ENCODE measurements around the gene TMEM107.

TMEM107 gene

DNA sequence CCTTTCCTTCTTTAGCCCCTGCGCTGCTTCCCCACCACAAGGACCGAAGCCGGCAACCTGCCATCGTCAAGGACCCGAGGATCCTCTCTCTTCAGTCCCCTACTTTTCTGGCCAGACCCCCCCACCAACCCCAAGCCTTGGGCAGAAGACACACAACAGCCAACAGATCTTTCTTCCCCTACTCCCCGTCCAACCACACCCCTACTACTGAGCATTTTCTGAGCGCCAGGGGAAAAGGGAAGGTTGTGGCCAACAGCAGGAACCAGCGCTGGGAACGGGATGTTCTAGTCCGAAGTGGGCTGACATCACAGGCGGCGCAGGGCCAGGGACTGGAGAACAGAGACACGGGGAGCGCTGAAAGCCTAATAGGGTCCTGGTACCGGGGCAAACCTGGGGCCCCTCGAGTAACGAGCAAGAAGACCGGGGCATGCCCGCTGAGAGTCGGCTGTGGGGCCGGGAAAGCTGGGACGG lies 24.5 kb downstream of the TMEM107 start:
- DNase-seq (ENCODE audit: low read depth), result peak; percentile 47
- peak overlapping the region; percentile 66 for H3K4me3 ChIP-seq (ENCODE audit: low read depth, low read length)
- TF ChIP-seq, protein P1, sequence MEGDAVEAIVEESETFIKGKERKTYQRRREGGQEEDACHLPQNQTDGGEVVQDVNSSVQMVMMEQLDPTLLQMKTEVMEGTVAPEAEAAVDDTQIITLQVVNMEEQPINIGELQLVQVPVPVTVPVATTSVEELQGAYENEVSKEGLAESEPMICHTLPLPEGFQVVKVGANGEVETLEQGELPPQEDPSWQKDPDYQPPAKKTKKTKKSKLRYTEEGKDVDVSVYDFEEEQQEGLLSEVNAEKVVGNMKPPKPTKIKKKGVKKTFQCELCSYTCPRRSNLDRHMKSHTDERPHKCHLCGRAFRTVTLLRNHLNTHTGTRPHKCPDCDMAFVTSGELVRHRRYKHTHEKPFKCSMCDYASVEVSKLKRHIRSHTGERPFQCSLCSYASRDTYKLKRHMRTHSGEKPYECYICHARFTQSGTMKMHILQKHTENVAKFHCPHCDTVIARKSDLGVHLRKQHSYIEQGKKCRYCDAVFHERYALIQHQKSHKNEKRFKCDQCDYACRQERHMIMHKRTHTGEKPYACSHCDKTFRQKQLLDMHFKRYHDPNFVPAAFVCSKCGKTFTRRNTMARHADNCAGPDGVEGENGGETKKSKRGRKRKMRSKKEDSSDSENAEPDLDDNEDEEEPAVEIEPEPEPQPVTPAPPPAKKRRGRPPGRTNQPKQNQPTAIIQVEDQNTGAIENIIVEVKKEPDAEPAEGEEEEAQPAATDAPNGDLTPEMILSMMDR (IDR thresholded peaks at IDR 0.05; ENCODE audit: control insufficient read depth, extremely low read depth, insufficient read depth), result no peak

DNA sequence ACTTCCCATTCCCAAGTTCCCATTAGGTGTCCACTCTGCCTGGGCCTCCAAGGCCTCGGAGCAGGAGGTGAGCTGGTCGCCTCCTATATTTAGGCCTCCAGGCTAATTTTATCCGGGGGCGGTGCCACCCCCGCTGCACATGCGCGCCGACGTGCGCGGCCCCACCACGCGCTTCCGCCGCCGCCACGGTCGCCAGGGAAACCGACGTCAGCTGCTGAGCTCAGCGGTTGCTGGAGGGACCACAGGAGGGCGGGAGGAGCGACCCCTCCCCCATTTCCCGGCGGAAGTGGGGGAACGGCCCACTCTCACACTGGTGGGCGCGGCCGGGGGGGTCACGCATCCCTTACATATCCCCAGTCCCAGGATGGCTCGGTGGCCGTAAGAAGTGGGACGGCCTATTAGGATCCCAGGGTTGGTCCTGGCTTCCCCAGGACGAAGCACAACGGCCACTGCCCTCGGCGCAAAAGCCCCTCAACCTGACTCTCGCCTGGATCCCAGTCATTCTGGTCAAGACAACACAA lies 25.0 kb downstream of the TMEM107 start:
- TF ChIP-seq, protein P1 (IDR thresholded peaks at IDR 0.05; ENCODE audit: control insufficient read depth, extremely low read depth, insufficient read depth), result no peak
- no peak for DNase-seq (ENCODE audit: low read depth)
- H3K4me3 ChIP-seq (ENCODE audit: low read depth, low read length), result peak overlapping the region; percentile 66

DNA sequence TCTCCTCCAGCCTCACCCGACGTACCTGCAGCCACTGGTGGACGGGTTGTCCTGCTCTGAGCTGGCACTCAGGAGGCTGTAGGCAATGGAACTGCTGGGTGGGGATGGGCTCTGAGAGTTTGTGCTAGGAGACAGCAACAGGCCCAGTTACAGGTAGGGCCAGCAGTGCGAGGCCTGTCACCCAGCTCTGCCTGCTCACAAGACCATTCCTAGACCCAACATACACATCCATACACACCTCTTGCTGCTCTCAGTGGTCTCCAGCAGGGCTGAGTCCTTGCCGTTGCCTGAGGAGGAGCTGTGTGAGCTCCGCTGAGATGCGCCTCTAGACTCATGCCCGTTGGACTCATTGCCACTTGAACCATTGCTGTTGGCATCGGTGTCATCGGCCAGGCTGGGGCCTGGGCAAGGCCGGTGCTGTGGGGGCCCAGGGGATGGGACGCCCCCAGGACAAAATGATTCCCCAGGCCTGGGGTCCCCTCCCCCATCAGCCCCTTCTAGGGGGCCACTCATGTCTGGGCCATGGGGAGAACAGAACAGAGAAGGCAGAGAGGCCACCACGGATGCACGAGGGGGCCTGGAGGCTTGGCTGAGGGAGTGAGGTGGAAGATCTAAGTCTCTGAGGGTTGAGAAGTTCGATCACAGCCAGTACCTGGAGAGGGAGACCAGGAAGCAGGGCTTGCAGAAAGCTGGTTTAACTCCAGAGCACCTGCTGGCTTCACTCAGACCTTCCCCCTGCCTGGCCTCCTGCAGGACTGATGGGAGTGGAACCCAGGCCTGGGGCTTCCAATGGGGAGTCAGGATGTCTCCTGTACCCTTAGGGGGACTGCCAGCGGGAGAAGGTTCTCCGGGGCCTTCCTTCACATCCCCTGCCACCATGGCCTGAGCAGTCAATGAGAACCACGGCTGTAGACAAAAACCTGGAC lies 25.7 kb downstream of the TMEM107 start:
- no peak overlapping the region for H3K4me3 ChIP-seq (ENCODE audit: low read depth, low read length)
- TF ChIP-seq, protein P1 (IDR thresholded peaks at IDR 0.05; ENCODE audit: control insufficient read depth, extremely low read depth, insufficient read depth), result no peak
- DNase-seq (ENCODE audit: low read depth), result no peak

DNA sequence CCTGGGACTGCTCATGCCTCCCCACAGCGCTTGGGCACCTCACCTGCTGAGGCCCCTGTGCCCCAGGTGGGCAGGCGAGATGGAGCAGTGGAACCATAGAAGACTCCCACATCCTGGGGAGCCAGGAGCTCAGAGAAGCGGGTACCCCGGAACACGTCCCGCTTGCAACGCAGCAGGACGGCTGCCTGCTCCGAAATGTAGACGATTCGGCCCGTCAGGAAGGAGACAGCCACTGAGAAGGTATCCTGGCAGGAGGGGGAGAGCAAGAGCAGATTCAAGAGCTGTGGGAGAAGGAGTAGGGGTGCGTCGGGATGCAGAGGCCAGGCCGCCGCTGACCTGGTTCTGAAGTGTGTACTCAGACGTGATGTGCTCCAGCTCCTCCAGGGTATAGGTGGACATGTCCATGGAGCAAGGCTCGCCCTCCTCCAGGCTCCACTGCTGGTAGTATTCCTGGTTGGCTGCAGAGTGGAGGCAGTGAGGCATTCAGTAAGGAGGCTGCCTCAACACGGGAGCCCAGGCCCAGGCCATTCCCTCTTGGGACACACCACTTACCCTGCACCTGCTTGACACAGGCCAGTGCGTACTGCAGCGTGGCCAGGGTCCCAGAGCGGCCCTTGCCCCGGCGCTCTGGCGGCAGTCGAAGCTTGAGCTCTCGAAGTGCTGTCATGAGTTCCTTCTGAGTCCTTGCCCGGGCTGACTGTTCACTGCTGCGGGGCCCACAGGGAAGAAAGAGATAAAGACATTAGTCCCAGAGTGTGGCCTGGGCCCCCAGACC lies 26.6 kb downstream of the TMEM107 start:
- TF ChIP-seq, protein P1 (IDR thresholded peaks at IDR 0.05; ENCODE audit: control insufficient read depth, extremely low read depth, insufficient read depth), result no peak
- no peak for DNase-seq (ENCODE audit: low read depth)

DNA sequence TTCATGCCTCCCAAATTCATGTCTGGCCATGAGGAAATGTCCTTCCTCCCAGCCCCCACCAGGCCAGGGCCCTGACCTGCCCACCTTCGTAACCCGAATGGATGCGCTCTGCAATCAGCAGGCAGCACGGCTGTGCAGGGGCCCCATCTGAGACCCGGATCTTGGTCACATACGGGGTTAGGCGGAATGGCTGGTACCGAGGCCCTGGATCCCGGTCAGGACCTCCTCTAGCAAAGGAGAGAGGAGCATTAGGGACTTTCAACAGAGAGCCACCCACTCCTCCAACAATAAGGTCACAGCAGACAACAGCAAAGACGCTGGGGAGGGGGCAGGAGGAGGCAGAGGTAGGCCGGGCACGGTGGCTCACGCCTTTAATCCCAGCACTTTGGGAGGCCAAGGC lies 27.6 kb downstream of the TMEM107 start:
- DNase-seq (ENCODE audit: low read depth), result no peak
- H3K4me3 ChIP-seq (ENCODE audit: low read depth, low read length), result no peak overlapping the region
- TF ChIP-seq, protein P1 (IDR thresholded peaks at IDR 0.05; ENCODE audit: control insufficient read depth, extremely low read depth, insufficient read depth), result no peak

More for the DNA sequence above, 26.6 kb downstream of the TMEM107 start:
- H3K4me3 ChIP-seq (ENCODE audit: low read depth, low read length), result no peak overlapping the region

DNA sequence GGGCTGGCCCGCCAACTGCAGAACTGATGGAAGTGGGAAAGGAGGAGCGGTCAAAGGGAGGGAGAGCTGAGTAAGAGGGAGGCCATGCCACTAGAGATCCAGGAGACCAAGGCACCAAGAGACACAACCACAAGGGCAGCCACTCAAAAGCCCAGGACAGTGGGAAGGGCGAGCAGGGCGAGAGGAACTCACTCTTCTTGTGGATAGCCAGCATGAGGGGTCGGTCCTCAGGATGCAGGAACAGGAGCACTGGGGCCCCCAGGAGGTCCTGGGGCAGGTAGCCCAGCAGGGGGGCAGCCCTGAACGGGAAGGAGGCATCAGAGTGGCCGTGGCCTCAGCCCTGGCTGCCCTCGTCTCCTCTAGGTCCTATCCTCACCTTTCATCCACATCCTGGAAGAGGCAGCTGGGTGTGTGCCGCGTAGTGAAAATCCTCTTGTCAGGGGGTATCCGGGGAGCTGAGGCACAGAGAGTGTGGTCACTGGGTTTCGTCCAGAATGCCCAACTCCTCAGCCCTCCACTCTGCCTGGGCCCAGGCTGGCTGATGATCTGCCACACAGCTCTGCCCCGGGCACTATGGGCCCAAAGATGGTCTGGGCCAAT lies 28.3 kb downstream of the TMEM107 start:
- H3K4me3 ChIP-seq (ENCODE audit: low read depth, low read length), result no peak overlapping the region
- TF ChIP-seq, protein P1 (IDR thresholded peaks at IDR 0.05; ENCODE audit: control insufficient read depth, extremely low read depth, insufficient read depth), result no peak
- no peak for DNase-seq (ENCODE audit: low read depth)
